ENCODE measurements around the gene AIF1. TPM values are rescaled to one million over a fixed set of nuclear protein-coding genes. Genes with fewer than 3 reads are reported as not detected.

The AIF1 gene
- total RNA-seq, 1 donor from 2014 or later = not detected

DNA sequence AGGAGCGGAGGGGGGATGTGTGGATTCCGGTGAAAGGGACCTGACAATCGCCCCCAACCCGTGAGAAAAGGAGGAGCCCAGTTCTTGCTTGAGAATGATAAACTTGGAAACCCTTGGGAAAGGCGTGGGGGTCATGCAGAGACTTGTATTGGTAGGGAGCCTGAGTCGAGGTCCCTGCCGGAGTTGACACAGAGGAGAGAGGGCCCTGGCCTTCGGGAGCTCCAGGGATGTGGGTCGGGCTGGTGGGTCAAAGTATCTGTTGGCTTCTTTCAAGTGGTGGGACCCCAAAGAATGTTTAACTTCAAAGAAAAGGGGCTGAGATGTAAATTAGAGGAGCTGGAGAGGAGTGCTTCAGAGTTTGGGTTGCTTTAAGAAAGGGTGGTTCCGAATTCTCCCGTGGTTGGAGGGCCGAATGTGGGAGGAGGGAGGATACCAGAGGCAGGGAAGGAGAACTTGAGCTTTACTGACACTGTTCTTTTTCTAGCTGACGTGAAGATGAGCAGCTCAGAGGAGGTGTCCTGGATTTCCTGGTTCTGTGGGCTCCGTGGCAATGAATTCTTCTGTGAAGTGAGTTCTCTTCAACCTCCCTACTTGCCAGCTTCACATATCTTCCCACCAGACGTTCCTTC, 51.4 kb downstream of the AIF1 start:
- peaks cover 8% of the 10 kb centered on the region for H3K36me3 Mint-ChIP-seq (ENCODE audit: low read depth)
- no peaks in the 10 kb centered on the region for H3K27me3 Mint-ChIP-seq (ENCODE audit: low read depth)
- H3K27ac Mint-ChIP-seq (ENCODE audit: unreplicated experiment) = peak overlapping the region; percentile 81

More for the DNA sequence above, 51.4 kb downstream of the AIF1 start:
- DNase-seq (ENCODE audit: low read depth, low spot score) = no peak
- H3K4me1 Mint-ChIP-seq = peaks cover 33% of the 10 kb centered on the region
- TF ChIP-seq CTCF (conservative IDR thresholded peaks at IDR 0.05) = no peak
- peak overlapping the region; percentile 93 for H3K4me3 Mint-ChIP-seq
- no peaks in the 10 kb centered on the region for H3K9me3 Mint-ChIP-seq

Small RNA genes within 50 kb of the gene (microRNA-seq; reads per million reads assigned to microRNA genes)
- gene MIR6832 = 4.1 reads per million

Other genes with a start within 250 kb of the AIF1 start
- 21.1 and 21.7 TPM in 2 replicates for gene MICA, start 211.6 kb upstream of the AIF1 start, total RNA-seq
- gene MICB, start 117.1 kb upstream of the AIF1 start, total RNA-seq = 0.61 TPM in 1 of 2 replicates, not detected in the other
- not detected in 2 replicates for gene MCCD1, start 86.3 kb upstream of the AIF1 start, total RNA-seq
- 836 and 881 TPM in 2 replicates for gene DDX39B, start 73.2 kb upstream of the AIF1 start, total RNA-seq
- 3.3 and 5.1 TPM in 2 replicates for gene ATP6V1G2, start 68.6 kb upstream of the AIF1 start, total RNA-seq
- 25.7 and 28.6 TPM in 2 replicates for gene NFKBIL1, start 67.6 kb upstream of the AIF1 start, total RNA-seq
- gene LTA, start 42.9 kb upstream of the AIF1 start, total RNA-seq = 0.26 and 0.36 TPM in 2 replicates
- gene TNF, start 39.7 kb upstream of the AIF1 start, total RNA-seq = not detected in 2 replicates
- gene LTB, start 32.8 kb upstream of the AIF1 start, total RNA-seq = not detected in 2 replicates
- gene LST1, start 29.0 kb upstream of the AIF1 start, total RNA-seq = not detected in 2 replicates
- gene NCR3, start 22.2 kb upstream of the AIF1 start, total RNA-seq = not detected in 2 replicates
- gene PRRC2A, start 5.5 kb downstream of the AIF1 start, total RNA-seq = 347 and 356 TPM in 2 replicates
- 439 and 459 TPM in 2 replicates for gene BAG6, start 37.4 kb downstream of the AIF1 start, total RNA-seq
- 3.8 and 4.2 TPM in 2 replicates for gene APOM, start 40.7 kb downstream of the AIF1 start, total RNA-seq
- gene C6orf47, start 45.5 kb downstream of the AIF1 start, total RNA-seq = 23.5 TPM in 2 replicates
- 16.8 and 17.6 TPM in 2 replicates for gene GPANK1, start 49.8 kb downstream of the AIF1 start, total RNA-seq
- 185 and 188 TPM in 2 replicates for gene CSNK2B, start 50.8 kb downstream of the AIF1 start, total RNA-seq
- gene LY6G5B, start 54.7 kb downstream of the AIF1 start, total RNA-seq = 24.0 and 24.2 TPM in 2 replicates
- 9.1 and 11.0 TPM in 2 replicates for gene LY6G5C, start 65.8 kb downstream of the AIF1 start, total RNA-seq
- 70.9 and 73.6 TPM in 2 replicates for gene ABHD16A, start 88.1 kb downstream of the AIF1 start, total RNA-seq
- gene LY6G6F, start 91.6 kb downstream of the AIF1 start, total RNA-seq = not detected in 2 replicates
- not detected in 2 replicates for gene LY6G6D, start 100.1 kb downstream of the AIF1 start, total RNA-seq
- gene LY6G6C, start 106.5 kb downstream of the AIF1 start, total RNA-seq = 1.2 TPM in 2 replicates
- gene MPIG6B, start 108.1 kb downstream of the AIF1 start, total RNA-seq = not detected in 2 replicates
- 186 and 194 TPM in 2 replicates for gene DDAH2, start 114.1 kb downstream of the AIF1 start, total RNA-seq
- gene CLIC1, start 121.3 kb downstream of the AIF1 start, total RNA-seq = 305 and 313 TPM in 2 replicates
- 79.5 and 86.2 TPM in 2 replicates for gene MSH5, start 124.8 kb downstream of the AIF1 start, total RNA-seq
- 21.3 and 25.1 TPM in 2 replicates for gene SAPCD1, start 147.4 kb downstream of the AIF1 start, total RNA-seq
- gene VWA7, start 162.1 kb downstream of the AIF1 start, total RNA-seq = 2.0 and 2.7 TPM in 2 replicates
- gene VARS1, start 180.5 kb downstream of the AIF1 start, total RNA-seq = 162 and 163 TPM in 2 replicates
- gene LSM2, start 191.7 kb downstream of the AIF1 start, total RNA-seq = 122 and 135 TPM in 2 replicates
- 1.5 and 1.8 TPM in 2 replicates for gene HSPA1L, start 200.0 kb downstream of the AIF1 start, total RNA-seq
- gene HSPA1A, start 200.3 kb downstream of the AIF1 start, total RNA-seq = 70.3 and 72.3 TPM in 2 replicates
- 78.5 and 82.5 TPM in 2 replicates for gene HSPA1B, start 212.5 kb downstream of the AIF1 start, total RNA-seq
- 46.3 and 49.9 TPM in 2 replicates for gene NEU1, start 247.6 kb downstream of the AIF1 start, total RNA-seq